K562 (cell line): ENCODE data around the gene NXNL2.

ENCODE experiments used
- SMAD3 ChIP-seq: fragments of 450-650 bp; formaldehyde crosslinking; conservative IDR thresholded peaks from 2 replicates; pipeline ENCODE4 v1.4.0; 2020; ENCODE audit warnings: mild to moderate bottlenecking
- SP2 ChIP-seq: IDR thresholded peaks from 2 replicates; pipeline ENCODE4 v1.6.1; 2011; ENCODE audit warnings: mild to moderate bottlenecking, low read depth, low read length, moderate library complexity; ENCODE audit not compliant: poor library complexity, severe bottlenecking; ENCODE audit errors: extremely low read depth
- YY1 ChIP-seq, 3 experiments: IDR thresholded peaks; 2 replicates each; pipeline ENCODE4 v1.6.1; 2011; ENCODE audit warnings: low read length in 2 of 3, mild to moderate bottlenecking in 2 of 3, moderate library complexity in 2 of 3, borderline replicate concordance in 1 of 3, control low read depth in 1 of 3, low read depth in 1 of 3; ENCODE audit not compliant: insufficient read depth in 3 of 3, insufficient replicate concordance in 2 of 3, control insufficient read depth in 1 of 3, insufficient read length in 1 of 3; ENCODE audit errors: extremely low read depth in 1 of 3
- TF ChIP-seq, protein P1 (sequence below): sonication (generic); formaldehyde crosslinking; IDR thresholded peaks from 2 replicates; pipeline ENCODE4 v1.9.0; 2022; ENCODE audit warnings: mild to moderate bottlenecking, missing genetic modification reagents
- TF ChIP-seq, protein P2 (sequence below): fragments of 250-450 bp; sonication (Bioruptor Pico); IDR thresholded peaks from 2 replicates; pipeline ENCODE4 v1.5.0; 2020; ENCODE audit warnings: mild to moderate bottlenecking, borderline replicate concordance
- TF ChIP-seq, protein P3 (sequence below), 2 experiments: fragments of 450-650 bp in 1 of 2; sonication (generic) in 1 of 2; formaldehyde crosslinking in 1 of 2; IDR thresholded peaks; 2 replicates each; pipeline versions ENCODE4 v1.7.1 to v1.9.0; 2016 to 2022; ENCODE audit warnings: inconsistent platforms in 1 of 2, mild to moderate bottlenecking in 1 of 2, missing genetic modification reagents in 1 of 2
- TF ChIP-seq, protein P4 (sequence below), 3 experiments: fragments of 200-800 bp in 1 of 3; fragments of 250-450 bp in 1 of 3; fragments of 450-650 bp in 1 of 3; sonication (Bioruptor Pico) in 1 of 3; sonication (Bioruptor generic) in 1 of 3; formaldehyde crosslinking in 1 of 3; IDR thresholded peaks; 2 replicates each; pipeline versions ENCODE4 v1.6.1 to v1.8.0; 2016 to 2022; ENCODE audit warnings: mild to moderate bottlenecking in 2 of 3, missing genetic modification characterization in 2 of 3, missing compliant biosample characterization in 1 of 3, moderate library complexity in 1 of 3
- TF ChIP-seq, protein P5 (sequence below): fragments of 450-650 bp; IDR thresholded peaks from 2 replicates; pipeline ENCODE4 v1.6.1; 2016; ENCODE audit warnings: missing biosample characterization, missing genetic modification characterization

DNA sequence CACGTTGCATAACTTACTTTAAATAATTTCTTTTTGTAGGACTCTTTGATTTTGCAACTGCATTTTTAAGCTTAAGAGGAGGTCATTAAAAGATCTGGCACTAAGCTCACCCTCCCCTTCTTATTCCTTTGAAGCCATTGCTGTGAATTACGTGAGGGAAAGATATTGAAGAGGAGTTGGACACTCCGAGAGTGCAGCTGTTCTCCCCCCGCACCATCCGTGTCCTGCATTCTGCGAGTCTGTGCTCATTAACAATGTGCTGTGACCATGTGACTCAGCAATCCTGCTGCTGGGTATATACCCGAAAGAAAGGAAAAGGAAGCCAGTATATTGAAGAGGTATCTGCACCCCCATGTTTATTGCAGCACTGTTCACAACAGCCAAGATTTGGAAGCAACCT is 40.0 kb downstream of the NXNL2 start:
- TF ChIP-seq SP2 = no peak
- TF ChIP-seq, protein P1, sequence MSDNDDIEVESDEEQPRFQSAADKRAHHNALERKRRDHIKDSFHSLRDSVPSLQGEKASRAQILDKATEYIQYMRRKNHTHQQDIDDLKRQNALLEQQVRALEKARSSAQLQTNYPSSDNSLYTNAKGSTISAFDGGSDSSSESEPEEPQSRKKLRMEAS = no peak
- TF ChIP-seq, protein P2, sequence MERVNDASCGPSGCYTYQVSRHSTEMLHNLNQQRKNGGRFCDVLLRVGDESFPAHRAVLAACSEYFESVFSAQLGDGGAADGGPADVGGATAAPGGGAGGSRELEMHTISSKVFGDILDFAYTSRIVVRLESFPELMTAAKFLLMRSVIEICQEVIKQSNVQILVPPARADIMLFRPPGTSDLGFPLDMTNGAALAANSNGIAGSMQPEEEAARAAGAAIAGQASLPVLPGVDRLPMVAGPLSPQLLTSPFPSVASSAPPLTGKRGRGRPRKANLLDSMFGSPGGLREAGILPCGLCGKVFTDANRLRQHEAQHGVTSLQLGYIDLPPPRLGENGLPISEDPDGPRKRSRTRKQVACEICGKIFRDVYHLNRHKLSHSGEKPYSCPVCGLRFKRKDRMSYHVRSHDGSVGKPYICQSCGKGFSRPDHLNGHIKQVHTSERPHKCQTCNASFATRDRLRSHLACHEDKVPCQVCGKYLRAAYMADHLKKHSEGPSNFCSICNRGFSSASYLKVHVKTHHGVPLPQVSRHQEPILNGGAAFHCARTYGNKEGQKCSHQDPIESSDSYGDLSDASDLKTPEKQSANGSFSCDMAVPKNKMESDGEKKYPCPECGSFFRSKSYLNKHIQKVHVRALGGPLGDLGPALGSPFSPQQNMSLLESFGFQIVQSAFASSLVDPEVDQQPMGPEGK = no peak
- no peak for TF ChIP-seq YY1 (IDR thresholded peaks at IDR 0.05; ENCODE audit: borderline replicate concordance in 1 of 3, control insufficient read depth in 1 of 3, extremely low read depth in 1 of 3, insufficient read depth in 3 of 3, insufficient read length in 1 of 3, insufficient replicate concordance in 2 of 3, low read depth in 1 of 3, low read length in 2 of 3)
- TF ChIP-seq, protein P3, sequence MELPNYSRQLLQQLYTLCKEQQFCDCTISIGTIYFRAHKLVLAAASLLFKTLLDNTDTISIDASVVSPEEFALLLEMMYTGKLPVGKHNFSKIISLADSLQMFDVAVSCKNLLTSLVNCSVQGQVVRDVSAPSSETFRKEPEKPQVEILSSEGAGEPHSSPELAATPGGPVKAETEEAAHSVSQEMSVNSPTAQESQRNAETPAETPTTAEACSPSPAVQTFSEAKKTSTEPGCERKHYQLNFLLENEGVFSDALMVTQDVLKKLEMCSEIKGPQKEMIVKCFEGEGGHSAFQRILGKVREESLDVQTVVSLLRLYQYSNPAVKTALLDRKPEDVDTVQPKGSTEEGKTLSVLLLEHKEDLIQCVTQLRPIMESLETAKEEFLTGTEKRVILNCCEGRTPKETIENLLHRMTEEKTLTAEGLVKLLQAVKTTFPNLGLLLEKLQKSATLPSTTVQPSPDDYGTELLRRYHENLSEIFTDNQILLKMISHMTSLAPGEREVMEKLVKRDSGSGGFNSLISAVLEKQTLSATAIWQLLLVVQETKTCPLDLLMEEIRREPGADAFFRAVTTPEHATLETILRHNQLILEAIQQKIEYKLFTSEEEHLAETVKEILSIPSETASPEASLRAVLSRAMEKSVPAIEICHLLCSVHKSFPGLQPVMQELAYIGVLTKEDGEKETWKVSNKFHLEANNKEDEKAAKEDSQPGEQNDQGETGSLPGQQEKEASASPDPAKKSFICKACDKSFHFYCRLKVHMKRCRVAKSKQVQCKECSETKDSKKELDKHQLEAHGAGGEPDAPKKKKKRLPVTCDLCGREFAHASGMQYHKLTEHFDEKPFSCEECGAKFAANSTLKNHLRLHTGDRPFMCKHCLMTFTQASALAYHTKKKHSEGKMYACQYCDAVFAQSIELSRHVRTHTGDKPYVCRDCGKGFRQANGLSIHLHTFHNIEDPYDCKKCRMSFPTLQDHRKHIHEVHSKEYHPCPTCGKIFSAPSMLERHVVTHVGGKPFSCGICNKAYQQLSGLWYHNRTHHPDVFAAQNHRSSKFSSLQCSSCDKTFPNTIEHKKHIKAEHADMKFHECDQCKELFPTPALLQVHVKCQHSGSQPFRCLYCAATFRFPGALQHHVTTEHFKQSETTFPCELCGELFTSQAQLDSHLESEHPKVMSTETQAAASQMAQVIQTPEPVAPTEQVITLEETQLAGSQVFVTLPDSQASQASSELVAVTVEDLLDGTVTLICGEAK (IDR thresholded peaks at IDR 0.05) = no peak
- TF ChIP-seq, protein P3 (CRISPR knock-in tag; IDR thresholded peaks at IDR 0.05) = no peak
- TF ChIP-seq, protein P4, sequence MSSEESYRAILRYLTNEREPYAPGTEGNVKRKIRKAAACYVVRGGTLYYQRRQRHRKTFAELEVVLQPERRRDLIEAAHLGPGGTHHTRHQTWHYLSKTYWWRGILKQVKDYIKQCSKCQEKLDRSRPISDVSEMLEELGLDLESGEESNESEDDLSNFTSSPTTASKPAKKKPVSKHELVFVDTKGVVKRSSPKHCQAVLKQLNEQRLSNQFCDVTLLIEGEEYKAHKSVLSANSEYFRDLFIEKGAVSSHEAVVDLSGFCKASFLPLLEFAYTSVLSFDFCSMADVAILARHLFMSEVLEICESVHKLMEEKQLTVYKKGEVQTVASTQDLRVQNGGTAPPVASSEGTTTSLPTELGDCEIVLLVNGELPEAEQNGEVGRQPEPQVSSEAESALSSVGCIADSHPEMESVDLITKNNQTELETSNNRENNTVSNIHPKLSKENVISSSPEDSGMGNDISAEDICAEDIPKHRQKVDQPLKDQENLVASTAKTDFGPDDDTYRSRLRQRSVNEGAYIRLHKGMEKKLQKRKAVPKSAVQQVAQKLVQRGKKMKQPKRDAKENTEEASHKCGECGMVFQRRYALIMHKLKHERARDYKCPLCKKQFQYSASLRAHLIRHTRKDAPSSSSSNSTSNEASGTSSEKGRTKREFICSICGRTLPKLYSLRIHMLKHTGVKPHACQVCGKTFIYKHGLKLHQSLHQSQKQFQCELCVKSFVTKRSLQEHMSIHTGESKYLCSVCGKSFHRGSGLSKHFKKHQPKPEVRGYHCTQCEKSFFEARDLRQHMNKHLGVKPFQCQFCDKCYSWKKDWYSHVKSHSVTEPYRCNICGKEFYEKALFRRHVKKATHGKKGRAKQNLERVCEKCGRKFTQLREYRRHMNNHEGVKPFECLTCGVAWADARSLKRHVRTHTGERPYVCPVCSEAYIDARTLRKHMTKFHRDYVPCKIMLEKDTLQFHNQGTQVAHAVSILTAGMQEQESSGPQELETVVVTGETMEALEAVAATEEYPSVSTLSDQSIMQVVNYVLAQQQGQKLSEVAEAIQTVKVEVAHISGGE (CRISPR knock-in tag; IDR thresholded peaks at IDR 0.05) = no peak
- TF ChIP-seq, protein P5, sequence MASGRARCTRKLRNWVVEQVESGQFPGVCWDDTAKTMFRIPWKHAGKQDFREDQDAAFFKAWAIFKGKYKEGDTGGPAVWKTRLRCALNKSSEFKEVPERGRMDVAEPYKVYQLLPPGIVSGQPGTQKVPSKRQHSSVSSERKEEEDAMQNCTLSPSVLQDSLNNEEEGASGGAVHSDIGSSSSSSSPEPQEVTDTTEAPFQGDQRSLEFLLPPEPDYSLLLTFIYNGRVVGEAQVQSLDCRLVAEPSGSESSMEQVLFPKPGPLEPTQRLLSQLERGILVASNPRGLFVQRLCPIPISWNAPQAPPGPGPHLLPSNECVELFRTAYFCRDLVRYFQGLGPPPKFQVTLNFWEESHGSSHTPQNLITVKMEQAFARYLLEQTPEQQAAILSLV (tag) = no peak
- no peak for TF ChIP-seq SMAD3
